Measurements from ENCODE around the gene TMEM168. TPM values are rescaled to one million over a fixed set of nuclear protein-coding genes. Genes with fewer than 3 reads are reported as not detected.
"Not testable (repeated sequence)": the region's sequence is repeated elsewhere in the genome, so short reads cannot be mapped to it uniquely, and the experiment has no call there.

The TMEM168 gene
- total and polyA plus RNA-seq, 12 donors = 5.1 to 32.0 (median 20.7) TPM

GRCh38 chr7:112798274-112799159 lies 8.3 kb upstream of the TMEM168 start:
- TF ChIP-seq CTCF (IDR thresholded peaks at IDR 0.05) (no peak), POLR2A (IDR thresholded peaks at IDR 0.05) (no peak)

GRCh38 chr7:112796552-112796951 lies 6.4 kb upstream of the TMEM168 start:
- intact Hi-C loops (cut with DNase I); H3K27ac ChIP-seq; H3K4me3 ChIP-seq; H3K9me3 ChIP-seq (replicated peaks in 1 of 3); H3K36me3 ChIP-seq (replicated peaks in 1 of 2); DNase-seq; H3K27me3 ChIP-seq; H3K4me1 ChIP-seq (replicated peaks in 1 of 2): not testable (repeated sequence)

More at GRCh38 chr7:112798274-112799159, 8.3 kb upstream of the TMEM168 start:
- H3K36me3 ChIP-seq (replicated peaks in 1 of 2) = no peaks in the 10 kb centered on the region
- intact Hi-C loops (cut with DNase I) = no loop called here
- H3K27ac ChIP-seq = no peak overlapping the region
- no peaks in the 10 kb centered on the region for H3K27me3 ChIP-seq
- DNase-seq = no peak
- H3K9me3 ChIP-seq (replicated peaks in 1 of 3) = no peaks in the 10 kb centered on the region
- 61 to 80% (median 76%) methylated on average over 2 of the region's 2 CpGs for WGBS, 4 donors
- no peaks in the 10 kb centered on the region for H3K4me1 ChIP-seq (replicated peaks in 1 of 2)
- H3K4me3 ChIP-seq = no peak overlapping the region

- intact Hi-C loops (cut with DNase I) = no loop called here
- H3K4me1 ChIP-seq (replicated peaks in 1 of 2) = peaks cover 8 to 16% of the 10 kb centered on the region in 2 donors
- no peaks in the 10 kb centered on the region for H3K9me3 ChIP-seq (replicated peaks in 1 of 3)
- no peak for TF ChIP-seq POLR2A (IDR thresholded peaks at IDR 0.05)
- no peak for TF ChIP-seq CTCF (IDR thresholded peaks at IDR 0.05)
- H3K27me3 ChIP-seq = no peaks in the 10 kb centered on the region
- no peaks in the 10 kb centered on the region for H3K36me3 ChIP-seq (replicated peaks in 1 of 2)
- whole genome bisulfite sequencing, 4 donors = 81 to 92% (median 90%) methylated on average over 3 of the region's 3 CpGs
- DNase-seq = no peak
- H3K27ac ChIP-seq = no peak overlapping the region
- H3K4me3 ChIP-seq = no peak overlapping the region
These were observed 2.2 kb upstream of the TMEM168 start for GRCh38 chr7:112792441-112792840.

- no peaks in the 10 kb centered on the region for H3K9me3 ChIP-seq (replicated peaks in 1 of 3)
- H3K4me3 ChIP-seq = no peak overlapping the region
- no peaks in the 10 kb centered on the region for H3K36me3 ChIP-seq (replicated peaks in 1 of 2)
- no peaks in the 10 kb centered on the region for H3K27me3 ChIP-seq
- intact Hi-C loops (cut with DNase I) = no loop called here
- no peak for DNase-seq
- H3K4me1 ChIP-seq (replicated peaks in 1 of 2) = peaks cover 8 to 16% of the 10 kb centered on the region in 2 donors
- no peak for TF ChIP-seq CTCF (IDR thresholded peaks at IDR 0.05)
- TF ChIP-seq POLR2A (IDR thresholded peaks at IDR 0.05) = no peak
- 94 to 98% (median 96%) methylated on average over 15 of the region's 15 CpGs for WGBS, 4 donors
- H3K27ac ChIP-seq = no peak overlapping the region
These were observed 1.4 kb upstream of the TMEM168 start for GRCh38 chr7:112791465-112792168.
